HFF-Myc (cell line): ENCODE data around the gene TYW5.

Experiments used
- DNase-seq: peaks from one replicate; pipeline ENCODE4 v3.0.0-alpha.2; 2011; ENCODE audit warnings: low read depth; ENCODE audit errors: extremely low read depth
- H3K4me3 ChIP-seq: replicated peaks from 2 replicates; pipeline ENCODE4 v1.5.1; 2011; ENCODE audit warnings: low read depth, mild to moderate bottlenecking, control low read depth, low read length
- CTCF ChIP-seq: IDR thresholded peaks from 2 replicates; pipeline ENCODE4 v1.5.1; 2012; ENCODE audit warnings: mild to moderate bottlenecking, low read depth, low read length, control low read depth; ENCODE audit errors: missing control alignments

TYW5 gene

DNA sequence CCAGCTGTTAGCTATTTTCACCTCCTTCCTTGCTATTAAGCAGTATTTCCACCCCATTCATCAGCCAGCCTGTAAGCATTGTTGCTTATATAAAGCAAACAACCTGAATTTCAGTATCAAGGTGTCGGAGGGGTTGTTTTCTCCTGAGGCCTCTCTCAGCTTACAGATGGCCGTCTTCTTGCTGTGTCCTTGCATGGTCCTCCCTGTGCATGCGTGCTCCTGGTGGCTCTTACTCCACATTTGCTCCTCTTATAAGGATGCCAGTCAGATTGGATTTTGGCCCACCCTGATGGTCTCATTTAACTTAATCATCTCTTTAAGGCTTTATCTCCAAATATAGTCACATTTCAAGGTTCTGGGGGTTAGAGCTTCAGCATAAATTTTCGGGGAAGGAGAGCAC, 2.7 kb upstream of the TYW5 start:
- no peak for DNase-seq
- TF ChIP-seq CTCF = no peak
- H3K4me3 ChIP-seq = no peak overlapping the region; the same call in 1 of the 2 replicates

- no peak for TF ChIP-seq CTCF
- no peak for DNase-seq
Observed at GRCh38 chr2:199956062-199956380, 730 bp upstream of the TYW5 start.

GRCh38 chr2:199955007-199955338, 318 bp downstream of the TYW5 start:
- DNase-seq = no peak
- no peak for TF ChIP-seq CTCF
- H3K4me3 ChIP-seq = peak overlapping the region; percentile 84

More at GRCh38 chr2:199956062-199956380, 730 bp upstream of the TYW5 start:
- H3K4me3 ChIP-seq = peak overlapping the region; percentile 84

DNA sequence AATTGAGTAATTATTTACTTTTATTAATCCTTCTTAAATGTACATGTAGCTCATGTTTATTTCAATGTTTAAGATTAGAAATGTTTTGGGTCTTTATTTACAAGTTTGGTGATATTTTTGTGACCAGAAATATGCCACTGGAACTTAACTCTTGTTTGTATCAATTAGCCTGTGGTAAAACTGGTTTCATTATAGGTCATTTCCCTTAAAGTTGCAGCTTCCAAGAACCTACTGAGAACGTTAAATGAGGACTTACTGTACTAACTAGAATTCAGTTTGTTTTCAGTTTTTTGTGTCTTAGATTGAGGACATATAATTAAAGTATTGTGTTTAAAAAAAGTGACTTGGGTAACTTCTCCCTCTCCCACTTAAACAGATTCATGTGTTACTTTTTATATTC, 4.3 kb downstream of the TYW5 start:
- TF ChIP-seq CTCF = no peak
- H3K4me3 ChIP-seq = no peak overlapping the region
- DNase-seq = no peak

- no peak for TF ChIP-seq CTCF
- no peak overlapping the region for H3K4me3 ChIP-seq
- DNase-seq = no peak
Observed at GRCh38 chr2:199950396-199950795, 4.9 kb downstream of the TYW5 start.

DNA sequence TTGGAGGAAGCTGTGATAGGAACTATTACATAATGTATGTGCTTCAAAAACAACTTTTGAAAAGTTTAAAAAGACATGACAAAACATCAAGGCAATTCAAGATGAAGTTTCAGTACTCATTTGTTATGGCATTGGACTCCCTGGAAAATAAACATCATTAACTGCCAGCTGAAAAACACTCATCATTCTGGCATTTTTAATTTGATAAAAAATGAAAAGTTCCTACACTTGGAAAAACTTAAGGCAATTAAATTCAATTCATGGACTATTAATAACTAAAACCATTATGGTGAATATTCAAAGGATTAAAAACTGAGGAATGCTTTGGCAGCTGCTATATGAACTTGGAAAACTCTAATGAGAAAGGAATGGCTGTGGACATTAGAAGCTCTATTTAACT, 8.5 kb downstream of the TYW5 start:
- no peak for TF ChIP-seq CTCF

GRCh38 chr2:199946196-199946595, 9.1 kb downstream of the TYW5 start:
- no peak overlapping the region for H3K4me3 ChIP-seq
- no peak for TF ChIP-seq CTCF
- no peak for DNase-seq

More for the DNA sequence above, 8.5 kb downstream of the TYW5 start:
- DNase-seq = no peak
- H3K4me3 ChIP-seq = no peak overlapping the region
